Esophagus mucosa (tissue), 1 donor: ENCODE data around the gene NHLRC2. TPM values are rescaled to one million over a fixed set of nuclear protein-coding genes. Genes with fewer than 3 reads are reported as not detected.
"Not testable (repeated sequence)": the region's sequence is repeated elsewhere in the genome, so short reads cannot be mapped to it uniquely, and the experiment has no call there.

ENCODE experiments used
- ATAC-seq: fragments of 200-7000 bp; cut with Tn5 transposase; one replicate; pipeline ENCODE4 v1.9.1; 2020
- total RNA-seq: library from RNA; stranded (reverse); gene quantifications from one replicate; pipeline ENCODE4 v1.2.4, GENCODE V29; 2023
- donor health status: DM: yes; HTN: yes; CAD: no.

NHLRC2 gene
- 18.7 TPM for total RNA-seq

DNA sequence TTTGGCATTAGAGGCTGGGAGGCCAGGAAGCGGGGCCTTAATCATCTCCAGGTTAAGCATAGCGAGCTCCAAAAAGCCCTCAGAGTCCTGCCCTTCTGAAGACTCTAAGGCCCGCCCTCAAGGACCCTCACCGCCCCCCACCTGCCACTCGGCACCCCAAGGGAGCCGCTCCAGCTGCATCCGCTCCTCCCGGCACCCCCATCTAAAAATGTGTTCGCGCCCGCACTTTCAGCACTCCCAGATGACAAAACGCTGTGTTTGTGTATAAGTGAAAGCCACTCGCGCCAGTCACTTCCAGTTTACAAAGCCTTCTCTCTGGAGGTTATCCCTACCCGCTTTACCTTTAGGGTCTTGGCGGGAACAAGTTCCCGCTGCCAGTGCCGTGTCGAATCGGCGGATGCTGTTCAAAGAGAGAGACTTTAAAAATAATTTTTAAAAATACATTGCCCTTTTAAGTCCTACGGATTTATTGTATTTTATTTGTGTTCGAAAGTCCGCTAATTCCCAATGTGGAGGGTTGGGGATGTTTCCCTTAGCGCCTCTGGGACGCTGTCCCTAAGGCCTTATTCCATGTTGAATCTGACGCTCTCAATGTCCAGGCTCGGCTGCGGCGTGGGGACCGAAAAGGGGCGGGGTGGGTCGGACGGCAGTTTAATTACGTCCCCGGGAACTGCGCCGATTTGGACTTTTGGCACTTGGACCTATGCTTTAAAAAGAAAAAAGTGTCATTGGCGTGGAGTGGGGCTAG lies at the start of gene NHLRC2, which contains the start of gene DCLRE1A:
NHLRC2 (plus strand) TSS at position 649 of the 748 bp plus-strand sequence. CDS start 212 bp downstream, outside the sequence.
DCLRE1A (minus strand) TSS at position 70 of the 748 bp plus-strand sequence. CDS start 900 bp downstream, outside the sequence.
- ATAC-seq, result peak; percentile 71

DNA sequence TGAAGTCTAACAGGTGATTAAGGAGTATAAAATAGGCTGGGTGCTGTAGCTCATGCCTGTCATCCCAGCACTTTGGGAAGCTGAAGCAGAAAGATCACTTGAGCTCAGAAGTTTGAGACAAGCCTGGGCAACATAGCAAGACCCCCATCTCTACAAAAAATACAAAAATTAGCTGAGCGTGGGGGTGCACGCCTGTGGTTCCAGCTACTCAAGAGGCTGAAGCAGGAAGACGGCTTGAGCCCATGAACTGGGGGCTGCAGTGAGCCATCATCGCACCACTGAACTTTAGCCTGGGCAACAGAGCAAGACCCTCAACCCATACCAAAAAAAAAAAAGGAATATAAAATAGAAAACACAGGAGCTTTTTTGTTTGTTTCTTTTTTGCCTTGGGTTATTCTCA lies 48.0 kb upstream of the NHLRC2 start:
- no peak for ATAC-seq

DNA sequence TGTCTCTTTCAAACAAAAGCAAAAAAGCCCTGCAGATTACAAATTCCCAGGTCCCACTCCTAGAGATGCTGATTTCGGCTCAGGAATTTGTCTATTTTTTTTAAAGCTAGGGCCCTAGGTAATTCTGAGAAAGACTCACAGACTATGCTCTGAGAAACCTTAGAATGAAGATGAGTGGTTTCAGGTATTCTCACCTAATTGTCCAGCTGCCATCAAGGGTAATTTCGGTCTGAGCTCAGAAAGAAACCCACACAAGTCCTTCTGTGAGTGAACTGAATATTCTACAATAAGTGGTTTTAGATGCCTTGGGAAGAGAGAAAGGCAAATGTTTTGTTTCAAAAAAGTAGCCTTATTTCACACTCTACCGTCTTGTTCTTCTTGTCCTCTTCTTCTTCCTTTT lies 46.3 kb upstream of the NHLRC2 start:
- no peak for ATAC-seq

DNA sequence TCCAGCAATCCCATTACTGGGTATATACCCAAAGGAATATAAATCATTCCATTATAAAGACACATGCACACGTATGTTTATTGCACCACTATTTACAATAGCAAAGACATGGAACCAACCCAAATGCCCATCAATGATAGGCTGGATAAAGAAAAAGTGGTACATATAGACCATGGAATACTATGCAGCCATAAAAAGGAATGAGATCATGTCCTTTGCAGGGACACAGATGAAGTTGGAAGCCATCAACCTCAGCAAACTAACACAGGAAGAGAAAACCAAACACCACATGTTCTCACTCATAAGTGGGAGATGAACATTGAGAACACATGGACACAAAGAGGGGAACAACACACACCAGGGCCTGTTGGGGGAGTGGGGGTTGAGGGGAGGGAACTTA lies 39.8 kb upstream of the NHLRC2 start:
- ATAC-seq, result not testable (repeated sequence)

DNA sequence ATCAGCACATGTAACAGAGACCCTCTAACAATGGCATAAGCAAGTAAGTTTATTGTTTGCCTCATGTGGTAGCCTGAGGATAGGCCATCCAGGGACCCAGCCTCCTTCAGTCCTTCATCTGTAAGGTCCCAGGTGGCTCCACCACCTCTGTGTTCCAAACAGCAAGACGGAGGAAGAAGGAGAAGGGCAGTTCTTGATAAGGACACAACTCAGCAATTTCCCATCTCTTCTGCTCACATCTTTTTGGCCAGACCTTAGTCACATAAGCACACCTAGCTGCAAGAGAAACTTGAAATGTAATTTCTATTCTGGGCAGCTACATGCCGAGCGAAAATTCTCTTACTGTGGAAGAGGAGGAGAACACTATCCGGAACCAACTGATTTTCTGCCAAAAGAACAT lies 34.5 kb upstream of the NHLRC2 start:
- no peak for ATAC-seq

GRCh38 chr10:113820507-113820906 lies 34.0 kb upstream of the NHLRC2 start:
- no peak for ATAC-seq

- not testable (repeated sequence) for ATAC-seq
Observed at GRCh38 chr10:113821306-113821705, 33.2 kb upstream of the NHLRC2 start.

DNA sequence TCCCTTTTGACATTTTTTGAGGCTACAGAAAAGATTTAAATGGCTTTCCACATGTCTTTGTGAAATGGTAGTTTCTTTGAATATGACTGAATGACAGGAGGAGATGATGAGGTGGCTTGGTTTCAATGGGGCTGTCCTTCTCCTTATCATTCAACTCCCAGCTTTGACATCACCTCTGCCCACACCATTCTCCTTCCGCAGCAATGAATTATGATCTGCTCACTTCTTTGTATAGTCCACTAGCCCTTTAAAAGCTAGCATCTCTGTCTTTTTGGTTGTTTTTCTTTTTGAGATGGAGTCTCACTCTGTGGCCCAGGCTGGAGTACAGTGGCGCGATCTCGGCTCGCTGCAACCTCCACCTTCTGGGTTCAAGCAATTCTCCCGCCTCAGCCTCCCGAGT lies 32.3 kb upstream of the NHLRC2 start:
- ATAC-seq, result no peak

GRCh38 chr10:113823389-113823788 lies 31.1 kb upstream of the NHLRC2 start:
- ATAC-seq, result no peak

GRCh38 chr10:113825791-113826190 lies 28.7 kb upstream of the NHLRC2 start:
- no peak for ATAC-seq

- ATAC-seq, result not testable (repeated sequence)
Observed at GRCh38 chr10:113828567-113828966, 25.9 kb upstream of the NHLRC2 start.

DNA sequence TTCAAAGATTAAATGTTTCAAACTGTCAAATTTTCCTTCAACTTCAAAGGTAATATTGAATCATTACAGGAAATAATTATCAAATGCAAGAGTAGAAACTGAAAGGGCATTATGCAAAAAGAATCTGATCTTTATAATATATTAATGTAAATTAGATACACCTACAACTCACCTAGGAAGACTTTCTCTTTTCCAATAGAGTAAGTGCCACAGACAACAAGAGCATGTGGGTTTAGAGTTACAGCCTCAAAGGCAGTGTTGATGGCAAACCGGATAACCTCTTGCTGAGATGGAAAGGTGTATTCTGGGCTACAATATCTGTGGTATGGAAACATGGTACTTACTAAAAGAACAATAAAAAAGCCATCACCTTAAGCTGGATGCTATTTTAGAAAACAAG lies 12.3 kb upstream of the NHLRC2 start:
- ATAC-seq, result no peak

DNA sequence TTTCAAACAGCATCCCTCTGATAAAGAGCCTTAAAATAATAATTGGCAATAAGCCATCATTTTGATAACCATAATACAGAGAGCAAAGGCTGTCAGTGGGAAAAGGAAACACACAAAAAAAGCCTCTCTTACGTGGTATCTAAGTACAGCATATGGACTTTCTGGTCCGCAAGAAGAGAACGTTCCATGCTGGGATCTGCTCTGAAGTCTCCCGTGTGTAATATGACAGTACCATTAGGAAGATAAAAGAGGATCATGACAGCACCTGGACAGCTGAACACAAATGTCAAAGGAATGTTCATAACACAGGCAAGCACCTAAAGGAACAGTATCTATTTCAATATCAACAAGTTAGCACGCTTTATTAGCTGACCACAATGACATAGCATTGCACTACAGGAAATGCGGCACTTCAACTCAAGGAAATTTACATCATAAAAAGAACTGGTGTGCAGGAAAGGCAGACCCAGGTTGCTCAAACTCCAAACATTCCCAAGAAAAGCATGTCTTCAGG lies 10.4 kb upstream of the NHLRC2 start:
- ATAC-seq, result no peak

DNA sequence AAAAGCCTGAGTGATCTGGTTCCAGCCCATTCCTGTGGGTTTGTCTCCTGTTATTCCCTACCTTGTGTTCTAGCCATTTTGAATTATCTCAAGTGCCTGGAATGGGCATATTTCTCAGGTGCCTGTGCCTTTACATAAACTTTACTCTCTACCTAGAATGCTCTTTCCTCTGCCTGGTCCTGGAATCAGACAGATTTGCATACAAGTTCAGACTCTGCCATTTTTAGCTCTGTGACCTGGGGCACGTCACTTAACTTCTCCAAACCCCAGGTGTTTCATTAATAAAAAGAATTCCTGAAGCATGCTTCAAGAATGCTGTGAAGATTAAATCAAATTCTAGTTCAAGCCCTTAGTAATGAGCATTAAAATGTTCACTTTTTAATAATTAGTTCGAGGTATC lies 8.4 kb upstream of the NHLRC2 start:
- no peak for ATAC-seq

DNA sequence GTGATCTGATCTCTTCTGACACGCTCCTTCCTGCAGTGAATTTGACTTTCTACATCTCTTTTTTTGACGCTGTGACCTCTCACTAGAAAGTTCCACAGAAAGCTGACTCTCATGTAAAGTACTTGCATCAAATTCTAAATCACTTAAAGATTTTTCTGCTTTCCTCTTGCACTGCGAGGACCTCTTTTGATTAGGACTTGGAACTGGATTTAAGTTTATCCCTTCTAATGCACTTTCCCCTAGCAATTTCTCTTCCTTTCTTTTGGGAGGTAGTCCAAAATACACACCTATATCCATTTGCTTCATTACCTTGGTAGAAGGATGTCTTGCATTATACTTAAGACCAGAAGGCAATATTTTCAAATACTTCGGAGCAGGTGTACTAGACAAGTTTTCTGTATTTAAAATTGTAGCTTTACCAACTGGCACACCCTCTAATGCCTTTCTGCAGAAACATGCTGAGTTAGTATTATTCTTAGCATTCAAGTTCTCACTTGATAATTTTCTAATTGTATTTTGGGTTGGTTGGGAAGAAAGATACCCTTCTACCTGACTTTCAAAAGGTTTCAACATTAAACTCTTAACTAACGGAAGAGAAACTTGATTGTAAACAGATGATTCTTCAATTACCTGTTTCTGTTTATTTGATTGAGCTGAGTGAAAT lies 5.2 kb upstream of the NHLRC2 start:
- no peak for ATAC-seq

GRCh38 chr10:113849946-113850345 lies 4.5 kb upstream of the NHLRC2 start:
- no peak for ATAC-seq

DNA sequence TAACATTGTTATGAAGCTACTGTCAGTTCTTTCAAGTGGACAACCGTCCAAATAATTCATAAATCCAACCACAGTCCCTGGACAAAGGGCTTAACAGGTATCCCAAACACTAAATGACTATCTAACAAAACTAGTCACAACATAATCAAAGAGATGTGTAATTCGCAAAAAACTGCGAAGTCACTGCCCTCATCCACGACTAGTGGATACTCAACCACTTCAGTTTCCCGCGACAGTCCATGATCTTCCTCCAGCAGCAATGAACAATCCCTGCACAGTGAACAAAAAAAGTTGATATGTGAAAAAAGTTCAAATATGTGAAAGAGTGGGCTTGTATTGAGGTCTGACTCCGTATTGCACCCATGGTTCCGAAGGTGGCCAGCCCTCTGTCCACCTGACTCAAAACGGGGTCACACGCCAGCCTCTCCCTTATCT lies 866 bp upstream of the NHLRC2 start:
- no peak for ATAC-seq

GRCh38 chr10:113854761-113855588 lies 514 bp downstream of the NHLRC2 start:
- peak; percentile 70 for ATAC-seq

DNA sequence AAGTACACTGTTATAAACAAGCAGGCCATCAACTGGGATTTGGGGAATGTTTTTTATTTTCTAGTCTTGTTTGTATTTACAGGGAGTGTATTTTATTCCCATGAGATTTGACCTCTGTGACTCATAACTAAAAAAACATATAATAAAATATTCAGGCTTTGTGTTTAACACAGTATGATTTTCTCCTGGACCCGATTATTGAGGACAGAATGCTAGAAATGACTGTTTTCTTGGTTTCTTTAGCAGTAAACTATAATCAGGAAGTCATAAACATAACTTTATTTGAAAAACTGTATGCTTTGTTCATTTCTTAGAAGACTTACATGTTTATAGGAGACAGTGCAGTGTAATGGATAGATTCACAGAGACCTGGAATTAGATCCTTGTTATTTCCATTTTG lies 2.1 kb downstream of the NHLRC2 start:
- ATAC-seq, result no peak

- no peak for ATAC-seq
Observed at GRCh38 chr10:113857210-113857609, 2.7 kb downstream of the NHLRC2 start.

GRCh38 chr10:113858541-113858940 lies 4.1 kb downstream of the NHLRC2 start:
- ATAC-seq, result no peak

- ATAC-seq, result no peak
Observed at GRCh38 chr10:113859261-113859660, 4.8 kb downstream of the NHLRC2 start.

- no peak for ATAC-seq
Observed at GRCh38 chr10:113865901-113866300, 11.4 kb downstream of the NHLRC2 start.
